HG02759 (cell line): ENCODE results near the gene FOXP1.
"Not testable (repeated sequence)": the region's sequence is repeated elsewhere in the genome, so short reads cannot be mapped to it uniquely, and the experiment has no call there.

Experiments
- ATAC-seq: cut with Tn5 transposase; IDR thresholded peaks from one replicate; pipeline ENCODE4 v1.9.1; 2021; ENCODE audit warnings: mild to moderate bottlenecking, moderate library complexity; ENCODE audit not compliant: unreplicated experiment

The FOXP1 gene

GRCh38 chr3:71031914-71032521, 551.5 kb downstream of the FOXP1 start:
- ATAC-seq, result peak; percentile 73

GRCh38 chr3:71031181-71031580, 552.3 kb downstream of the FOXP1 start:
- no peak for ATAC-seq

GRCh38 chr3:71030748-71031147, 552.8 kb downstream of the FOXP1 start:
- no peak for ATAC-seq

- no peak for ATAC-seq
Measured at GRCh38 chr3:71029770-71030169, 553.8 kb downstream of the FOXP1 start.

- no peak for ATAC-seq
Measured at GRCh38 chr3:71028802-71029201, 554.7 kb downstream of the FOXP1 start.

- ATAC-seq, result no peak
Measured at GRCh38 chr3:71028184-71028583, 555.3 kb downstream of the FOXP1 start.

- no peak for ATAC-seq
Measured at GRCh38 chr3:71026634-71027578, 556.6 kb downstream of the FOXP1 start.

GRCh38 chr3:71025516-71025915, 558.0 kb downstream of the FOXP1 start:
- ATAC-seq, result no peak

GRCh38 chr3:71025010-71025409, 558.5 kb downstream of the FOXP1 start:
- no peak for ATAC-seq

- ATAC-seq, result no peak
Measured at GRCh38 chr3:71022551-71023335, 560.8 kb downstream of the FOXP1 start.

- no peak for ATAC-seq
Measured at GRCh38 chr3:71018799-71019198, 564.7 kb downstream of the FOXP1 start.

GRCh38 chr3:71016178-71016845, 567.2 kb downstream of the FOXP1 start:
- ATAC-seq, result no peak

- not testable (repeated sequence) for ATAC-seq
Measured at GRCh38 chr3:71014616-71015015, 568.9 kb downstream of the FOXP1 start.

- ATAC-seq, result no peak
Measured at GRCh38 chr3:71012971-71013370, 570.6 kb downstream of the FOXP1 start.

- ATAC-seq, result peak; percentile 76
Measured at GRCh38 chr3:71011565-71012287, 571.8 kb downstream of the FOXP1 start.

GRCh38 chr3:71010726-71011455, 572.6 kb downstream of the FOXP1 start:
- peak; percentile 78 for ATAC-seq

GRCh38 chr3:71008350-71008935, 575.1 kb downstream of the FOXP1 start:
- no peak for ATAC-seq

- ATAC-seq, result no peak
Measured at GRCh38 chr3:71006810-71007785, 576.4 kb downstream of the FOXP1 start.
